Measurements from ENCODE around the gene GAL. TPM values are rescaled to one million over a fixed set of nuclear protein-coding genes. Genes with fewer than 3 reads are reported as not detected.

GAL gene
- total RNA-seq, 4 donors from 2014 or later, result 1.2 TPM; not detected in 3

DNA sequence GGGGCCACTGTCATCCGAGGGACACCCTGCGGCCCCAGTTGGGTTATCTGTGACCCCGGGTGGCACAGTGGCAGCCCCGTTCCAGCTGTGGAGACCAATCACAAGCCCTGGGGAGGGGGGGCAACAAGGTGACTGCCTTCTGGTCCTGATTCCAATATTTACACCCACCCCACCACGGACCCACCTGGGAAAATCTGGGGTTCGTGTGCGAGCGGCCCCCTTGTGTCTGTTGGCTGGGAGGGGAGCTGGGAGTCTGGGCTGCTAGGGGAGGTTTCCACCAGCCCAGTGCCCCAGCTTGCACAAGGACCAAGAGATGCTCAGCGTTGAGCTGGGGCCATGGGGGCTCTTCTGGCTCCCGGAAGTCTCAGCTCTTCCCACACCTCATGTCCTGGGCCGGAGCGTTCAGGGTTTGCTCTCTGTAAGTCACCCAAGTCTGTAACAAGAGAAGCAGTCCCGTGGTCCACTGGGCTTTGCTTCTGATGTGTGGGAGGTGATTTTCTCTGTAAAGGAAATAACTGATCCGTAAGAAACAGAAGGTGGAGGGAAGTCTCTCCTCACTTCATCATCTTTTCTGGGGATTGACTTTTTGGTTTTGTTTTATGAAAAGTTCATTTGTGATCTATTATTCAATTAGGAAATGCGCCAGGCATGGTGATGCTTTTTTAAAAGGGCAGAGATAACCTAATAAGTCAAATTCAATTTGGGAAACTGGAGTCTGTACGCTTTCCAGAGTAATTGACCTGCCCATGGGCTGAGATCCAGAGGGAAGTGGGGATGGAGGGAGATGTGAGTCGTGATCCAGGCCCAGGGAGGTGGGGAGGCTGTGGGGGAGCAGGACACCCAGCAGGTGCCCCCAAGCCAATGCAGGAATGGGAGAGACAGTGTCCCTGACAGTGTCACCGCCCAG is 22.4 kb upstream of the GAL start:
- Histone ChIP-seq H3K4me3 (no peak overlapping the region), H3K36me3 (no peaks in the 10 kb centered on the region), H3K9me3 (no peaks in the 10 kb centered on the region), H3K4me1 (no peaks in the 10 kb centered on the region), H3K27me3 (no peaks in the 10 kb centered on the region), H3K27ac (no peak overlapping the region)
- no peak for DNase-seq
- TF ChIP-seq, protein P1, sequence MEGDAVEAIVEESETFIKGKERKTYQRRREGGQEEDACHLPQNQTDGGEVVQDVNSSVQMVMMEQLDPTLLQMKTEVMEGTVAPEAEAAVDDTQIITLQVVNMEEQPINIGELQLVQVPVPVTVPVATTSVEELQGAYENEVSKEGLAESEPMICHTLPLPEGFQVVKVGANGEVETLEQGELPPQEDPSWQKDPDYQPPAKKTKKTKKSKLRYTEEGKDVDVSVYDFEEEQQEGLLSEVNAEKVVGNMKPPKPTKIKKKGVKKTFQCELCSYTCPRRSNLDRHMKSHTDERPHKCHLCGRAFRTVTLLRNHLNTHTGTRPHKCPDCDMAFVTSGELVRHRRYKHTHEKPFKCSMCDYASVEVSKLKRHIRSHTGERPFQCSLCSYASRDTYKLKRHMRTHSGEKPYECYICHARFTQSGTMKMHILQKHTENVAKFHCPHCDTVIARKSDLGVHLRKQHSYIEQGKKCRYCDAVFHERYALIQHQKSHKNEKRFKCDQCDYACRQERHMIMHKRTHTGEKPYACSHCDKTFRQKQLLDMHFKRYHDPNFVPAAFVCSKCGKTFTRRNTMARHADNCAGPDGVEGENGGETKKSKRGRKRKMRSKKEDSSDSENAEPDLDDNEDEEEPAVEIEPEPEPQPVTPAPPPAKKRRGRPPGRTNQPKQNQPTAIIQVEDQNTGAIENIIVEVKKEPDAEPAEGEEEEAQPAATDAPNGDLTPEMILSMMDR (IDR thresholded peaks at IDR 0.05), result no peak
- TF ChIP-seq POLR2A (IDR thresholded peaks at IDR 0.05), result no peak

DNA sequence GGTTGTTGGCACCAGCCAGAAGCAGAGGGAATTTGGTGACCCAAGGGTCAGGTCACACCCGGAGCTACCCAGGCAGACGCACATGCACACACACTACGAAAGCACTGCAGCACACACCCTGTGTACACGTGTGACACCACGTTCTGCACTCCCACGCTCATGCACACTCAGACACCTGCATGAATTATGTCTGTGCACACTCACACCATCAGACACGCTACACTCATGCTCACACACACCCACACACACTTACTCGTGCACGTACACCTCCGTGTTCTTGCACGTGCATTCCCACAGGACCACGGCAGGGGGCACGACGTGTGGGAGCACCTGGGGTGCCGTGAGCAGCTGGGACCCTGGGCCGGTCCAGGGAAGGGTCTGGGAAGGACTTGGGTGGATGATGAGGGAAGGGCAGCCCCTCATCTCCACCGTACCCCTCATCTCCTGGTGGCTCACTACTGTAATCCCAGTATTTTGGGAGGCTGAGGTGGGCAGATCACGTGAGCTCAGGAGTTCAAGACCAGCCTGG is 20.8 kb upstream of the GAL start:
- DNase-seq, result no peak
- H3K4me1 ChIP-seq, result no peaks in the 10 kb centered on the region

DNA sequence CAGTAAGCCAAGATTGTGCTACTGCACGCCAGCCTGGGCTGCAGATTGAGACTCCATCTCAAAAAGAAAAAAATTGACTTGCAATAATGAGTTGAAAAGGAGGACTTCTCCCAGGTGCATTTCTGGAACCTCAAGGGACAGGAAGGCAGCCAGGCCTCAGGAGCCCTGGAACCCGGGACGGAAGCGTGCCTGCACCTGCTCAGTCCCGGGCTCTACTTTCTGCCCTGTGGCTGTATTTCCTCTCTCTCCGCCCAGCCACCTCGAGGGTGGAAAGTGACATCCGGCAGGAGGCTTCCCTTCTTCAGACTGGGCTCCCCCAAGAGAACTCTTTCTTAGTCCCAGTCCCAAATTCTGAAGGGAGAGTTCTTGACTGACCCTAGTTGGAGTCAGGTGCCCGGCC is 20.2 kb upstream of the GAL start:
- no peaks in the 10 kb centered on the region for H3K27me3 ChIP-seq
- no peaks in the 10 kb centered on the region for H3K4me1 ChIP-seq
- H3K27ac ChIP-seq, result no peak overlapping the region
- no peak for DNase-seq
- TF ChIP-seq, protein P1 (IDR thresholded peaks at IDR 0.05), result no peak
- no peak for TF ChIP-seq POLR2A (IDR thresholded peaks at IDR 0.05)
- H3K36me3 ChIP-seq, result no peaks in the 10 kb centered on the region
- no peaks in the 10 kb centered on the region for H3K9me3 ChIP-seq
- H3K4me3 ChIP-seq, result no peak overlapping the region

More for the DNA sequence above, 20.8 kb upstream of the GAL start:
- Histone ChIP-seq H3K9me3 (no peaks in the 10 kb centered on the region), H3K4me3 (no peak overlapping the region), H3K36me3 (no peaks in the 10 kb centered on the region), H3K27me3 (no peaks in the 10 kb centered on the region), H3K27ac (no peak overlapping the region)
- TF ChIP-seq POLR2A (IDR thresholded peaks at IDR 0.05), result no peak
- TF ChIP-seq, protein P1 (IDR thresholded peaks at IDR 0.05), result no peak

GRCh38 chr11:68664906-68665305 is 19.4 kb upstream of the GAL start:
- H3K27me3 ChIP-seq, result no peaks in the 10 kb centered on the region
- H3K4me1 ChIP-seq, result no peaks in the 10 kb centered on the region
- no peak overlapping the region for H3K27ac ChIP-seq
- no peaks in the 10 kb centered on the region for H3K9me3 ChIP-seq
- H3K4me3 ChIP-seq, result no peak overlapping the region
- DNase-seq, result no peak
- TF ChIP-seq POLR2A (IDR thresholded peaks at IDR 0.05), result no peak
- TF ChIP-seq, protein P1 (IDR thresholded peaks at IDR 0.05), result no peak
- H3K36me3 ChIP-seq, result no peaks in the 10 kb centered on the region

- H3K36me3 ChIP-seq, result no peaks in the 10 kb centered on the region
- DNase-seq, result no peak
- no peak overlapping the region for H3K4me3 ChIP-seq
- H3K9me3 ChIP-seq, result no peaks in the 10 kb centered on the region
- no peaks in the 10 kb centered on the region for H3K27me3 ChIP-seq
- no peak overlapping the region for H3K27ac ChIP-seq
- TF ChIP-seq, protein P1 (IDR thresholded peaks at IDR 0.05), result no peak
- TF ChIP-seq POLR2A (IDR thresholded peaks at IDR 0.05), result no peak
- no peaks in the 10 kb centered on the region for H3K4me1 ChIP-seq
Measured at GRCh38 chr11:68665436-68665835, 18.9 kb upstream of the GAL start.

Data from Peyer's patch (tissue), 4 donors.